HT-29 (cell line): ENCODE results near the gene CCDC82. TPM values are rescaled to one million over a fixed set of nuclear protein-coding genes. Genes with fewer than 3 reads are reported as not detected.

Experiments
- DNase-seq: peaks from one replicate; pipeline ENCODE4 v3.0.0-alpha.2; 2015; ENCODE audit warnings: low spot score
- small RNA-seq: library from RNA; depleted of rRNA; stranded (forward); fragments of <200 nt; gene quantifications from one replicate; pipeline ENCODE3, GENCODE V24; 2014
- total RNA-seq: library from RNA; depleted of rRNA; stranded (reverse); fragments of >200 nt; shearing (Covaris generic); gene quantifications from 2 replicates; pipeline ENCODE4 v1.2.3, GENCODE V29; 2014; rRNA removed

The CCDC82 gene
- total RNA-seq, 1 experiment from 2014 or later, result 9.5 TPM

DNA sequence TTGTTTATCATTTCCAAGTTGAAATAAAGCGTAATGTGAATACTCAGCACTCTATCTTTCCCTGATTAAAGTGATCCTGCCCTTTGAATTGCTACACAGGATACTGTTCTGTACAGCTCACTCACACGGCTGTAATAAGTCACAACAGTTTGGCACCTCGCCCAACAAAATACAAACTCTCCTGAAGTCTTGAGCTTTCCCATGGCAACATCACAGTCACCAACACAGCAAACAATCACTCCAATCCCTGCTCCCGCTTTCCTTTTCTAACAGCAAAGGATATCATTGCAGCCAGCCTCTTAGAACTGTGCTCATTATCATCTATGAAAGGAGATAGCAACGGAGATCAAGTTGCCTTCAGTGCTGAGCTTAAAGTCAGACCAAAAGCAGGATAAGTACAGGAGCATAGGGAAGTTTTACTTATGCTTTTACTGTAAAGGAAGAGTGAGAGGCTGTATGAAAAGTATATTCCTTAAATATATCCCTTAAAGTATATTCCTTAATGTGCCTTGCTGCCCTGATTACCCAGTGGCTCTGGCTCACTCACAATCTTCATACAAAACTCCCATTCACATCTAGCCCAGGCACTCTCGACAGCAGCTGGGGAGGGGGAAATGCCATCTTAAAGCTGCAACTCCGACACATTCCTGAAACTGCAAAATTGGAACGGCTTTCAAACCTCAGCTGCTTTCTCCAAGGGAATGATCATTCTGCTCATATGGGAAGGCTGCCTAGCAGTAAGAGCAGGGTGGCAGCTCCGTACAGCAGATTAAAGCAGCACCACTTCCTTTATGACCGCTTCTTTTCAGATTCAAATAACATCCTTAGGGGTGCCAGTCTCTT is 82.6 kb downstream of the CCDC82 start:
- DNase-seq, result peak; percentile 100

DNA sequence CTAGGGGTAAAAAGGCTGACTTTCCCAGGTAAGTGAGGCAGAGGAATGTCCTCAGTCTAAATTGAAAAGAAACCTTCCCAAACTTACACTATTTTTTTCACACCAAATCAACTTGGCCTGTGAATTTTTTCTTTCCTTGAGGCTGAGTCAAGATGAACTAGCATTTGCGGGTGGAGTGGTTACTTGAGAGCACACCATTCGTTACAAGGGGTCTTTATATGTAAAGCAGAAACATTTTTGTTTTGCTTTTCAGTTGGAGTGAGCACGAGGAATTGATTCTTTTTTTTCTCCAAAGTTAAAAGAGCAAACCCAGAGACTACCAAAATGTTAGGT is 83.1 kb downstream of the CCDC82 start:
- DNase-seq, result no peak

DNA sequence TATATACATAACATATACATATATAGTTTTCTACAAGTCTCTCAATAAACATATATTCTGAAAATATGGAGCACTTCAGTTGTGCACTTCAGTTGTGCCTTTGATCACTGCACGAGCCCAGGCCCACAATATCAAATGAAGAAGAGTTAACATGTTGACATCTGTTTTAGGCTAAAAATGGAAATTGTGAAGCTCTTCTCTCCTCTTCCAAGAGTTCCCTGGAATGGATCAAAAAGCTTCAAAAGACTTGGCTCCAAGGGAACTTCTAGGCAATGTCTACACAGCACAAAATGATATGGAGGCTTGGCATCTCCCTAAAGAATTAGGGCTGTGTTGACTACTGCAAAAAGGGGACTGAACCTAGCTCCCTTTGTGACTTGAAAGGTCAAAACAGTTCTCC is 83.6 kb downstream of the CCDC82 start:
- DNase-seq, result no peak

DNA sequence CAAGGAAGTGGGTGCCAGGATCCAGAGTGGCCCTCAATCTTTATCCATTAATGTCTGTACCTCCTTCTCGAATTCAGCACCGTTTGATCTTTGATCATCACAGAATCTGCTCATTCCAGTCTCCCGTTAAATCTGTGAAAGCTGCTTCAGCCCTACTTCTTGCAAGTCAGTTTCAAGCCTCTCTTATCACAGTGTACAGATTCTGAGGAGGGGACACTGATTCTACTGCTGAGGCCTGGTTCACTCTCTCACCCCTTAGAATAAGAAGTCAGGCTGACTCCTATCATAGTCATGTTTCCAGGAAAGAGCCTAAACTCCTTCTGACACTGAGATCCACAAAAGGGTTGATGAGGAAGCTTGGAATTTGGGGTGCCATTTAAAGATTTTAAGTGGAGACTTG is 85.7 kb downstream of the CCDC82 start:
- DNase-seq, result no peak

DNA sequence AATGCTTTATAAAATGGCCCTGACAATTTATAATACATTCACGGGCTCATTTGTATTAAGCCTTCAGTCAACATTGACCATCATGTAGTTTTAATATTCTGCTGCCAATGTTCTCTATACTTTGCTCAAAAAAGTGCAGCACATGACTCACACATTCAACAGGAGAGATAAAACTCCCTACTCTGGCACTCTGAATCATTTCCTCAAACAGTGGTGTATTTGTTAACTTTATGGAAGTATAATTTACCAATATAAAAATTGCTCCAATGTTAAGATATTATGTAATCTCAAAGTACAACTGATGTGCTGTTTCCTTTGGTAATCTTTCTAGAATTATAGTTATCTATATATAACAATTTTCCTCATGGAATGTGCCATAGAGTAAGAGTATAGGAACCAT is 86.6 kb downstream of the CCDC82 start:
- DNase-seq, result peak; percentile 73

Small RNAs within 50 kb of the gene (small RNA-seq; reads per million reads assigned to genes)
- not detected for gene MIR1260B

Other genes starting within 250 kb of the CCDC82 start
- 4.8 and 5.2 TPM in 2 replicates for gene MAML2, start 46.7 kb downstream of the CCDC82 start, total RNA-seq
- gene JRKL, start 101 bp upstream of the CCDC82 start, total RNA-seq, result 4.5 and 5.1 TPM in 2 replicates